ENCODE results near the gene BACE1. TPM values are rescaled to one million over a fixed set of nuclear protein-coding genes. Genes with fewer than 3 reads are reported as not detected.

BACE1 gene
- total RNA-seq, 1 donor from 2014 or later = 37.4 TPM

- TF ChIP-seq CTCF (conservative IDR thresholded peaks at IDR 0.05) = no peak
- no peak for DNase-seq (ENCODE audit: extremely low spot score, unreplicated experiment)
- H3K27ac Mint-ChIP-seq = peak overlapping the region; percentile 48
- H3K4me1 Mint-ChIP-seq (ENCODE audit: unreplicated experiment) = peaks cover 21% of the 10 kb centered on the region
- no peaks in the 10 kb centered on the region for H3K9me3 Mint-ChIP-seq
- peak overlapping the region; percentile 93 for H3K4me3 Mint-ChIP-seq
- H3K27me3 Mint-ChIP-seq = no peaks in the 10 kb centered on the region
- no peaks in the 10 kb centered on the region for H3K36me3 Mint-ChIP-seq
These were observed 515 bp downstream of the BACE1 start for GRCh38 chr11:117315285-117316196.

GRCh38 chr11:117314840-117315239, 1.2 kb downstream of the BACE1 start:
- Mint-ChIP-seq H3K27ac (peak overlapping the region; percentile 48), H3K4me3 (peak overlapping the region; percentile 84), H3K36me3 (no peaks in the 10 kb centered on the region), H3K27me3 (no peaks in the 10 kb centered on the region), H3K9me3 (no peaks in the 10 kb centered on the region), H3K4me1 (ENCODE audit: unreplicated experiment) (peaks cover 21% of the 10 kb centered on the region)
- DNase-seq (ENCODE audit: extremely low spot score, unreplicated experiment) = no peak
- TF ChIP-seq CTCF (conservative IDR thresholded peaks at IDR 0.05) = no peak

- peaks cover 21% of the 10 kb centered on the region for H3K4me1 Mint-ChIP-seq (ENCODE audit: unreplicated experiment)
- H3K27ac Mint-ChIP-seq = peak overlapping the region; percentile 48
- no peak for TF ChIP-seq CTCF (conservative IDR thresholded peaks at IDR 0.05)
- H3K9me3 Mint-ChIP-seq = no peaks in the 10 kb centered on the region
- no peaks in the 10 kb centered on the region for H3K36me3 Mint-ChIP-seq
- DNase-seq (ENCODE audit: extremely low spot score, unreplicated experiment) = no peak
- H3K4me3 Mint-ChIP-seq = peak overlapping the region; percentile 84
- H3K27me3 Mint-ChIP-seq = no peaks in the 10 kb centered on the region
These were observed 2.0 kb downstream of the BACE1 start for GRCh38 chr11:117313828-117314768.

- no peak for TF ChIP-seq CTCF (conservative IDR thresholded peaks at IDR 0.05)
- H3K27ac Mint-ChIP-seq = no peak overlapping the region
- H3K9me3 Mint-ChIP-seq = no peaks in the 10 kb centered on the region
- DNase-seq (ENCODE audit: extremely low spot score, unreplicated experiment) = no peak
- H3K36me3 Mint-ChIP-seq = no peaks in the 10 kb centered on the region
- H3K4me3 Mint-ChIP-seq = peak overlapping the region; percentile 65
- H3K4me1 Mint-ChIP-seq (ENCODE audit: unreplicated experiment) = peaks cover 21% of the 10 kb centered on the region
- no peaks in the 10 kb centered on the region for H3K27me3 Mint-ChIP-seq
These were observed 3.0 kb downstream of the BACE1 start for GRCh38 chr11:117313091-117313490.

GRCh38 chr11:117309310-117309709, 6.7 kb downstream of the BACE1 start:
- Mint-ChIP-seq H3K4me3 (no peak overlapping the region), H3K9me3 (no peaks in the 10 kb centered on the region), H3K27me3 (no peaks in the 10 kb centered on the region), H3K4me1 (ENCODE audit: unreplicated experiment) (peaks cover 12% of the 10 kb centered on the region), H3K27ac (no peak overlapping the region), H3K36me3 (no peaks in the 10 kb centered on the region)
- no peak for TF ChIP-seq CTCF (conservative IDR thresholded peaks at IDR 0.05)
- DNase-seq (ENCODE audit: extremely low spot score, unreplicated experiment) = no peak
